Measurements from ENCODE around the gene RTF1. TPM values are rescaled to one million over a fixed set of nuclear protein-coding genes. Genes with fewer than 3 reads are reported as not detected.
A peak's percentile ranks its signal among the peaks of the same experiment; 100 is the strongest.

The RTF1 gene
- 28.6 and 35.9 TPM in 2 replicates for total RNA-seq (2014; rRNA removed; shearing (Covaris generic))
- 46.9 and 59.9 TPM in 2 replicates for total RNA-seq (2022)
- percentile 69 among the genes with signal in this experiment for Bru-seq, nascent RNA
- BruChase-seq, experiment 1, labeled RNA remaining after a 6-hour chase = percentile 75 among the genes with signal in this experiment
- percentile 75 among the genes with signal in this experiment for BruChase-seq, experiment 2, labeled RNA remaining after a 2-hour chase
- long read RNA-seq, full-length matches to known transcripts = 111 of 178 reads
- long read RNA-seq, partial matches to known transcripts = 41 of 178 reads
- long read RNA-seq, other reads (novel, unspliced or antisense) = 26 of 178 reads

DNA sequence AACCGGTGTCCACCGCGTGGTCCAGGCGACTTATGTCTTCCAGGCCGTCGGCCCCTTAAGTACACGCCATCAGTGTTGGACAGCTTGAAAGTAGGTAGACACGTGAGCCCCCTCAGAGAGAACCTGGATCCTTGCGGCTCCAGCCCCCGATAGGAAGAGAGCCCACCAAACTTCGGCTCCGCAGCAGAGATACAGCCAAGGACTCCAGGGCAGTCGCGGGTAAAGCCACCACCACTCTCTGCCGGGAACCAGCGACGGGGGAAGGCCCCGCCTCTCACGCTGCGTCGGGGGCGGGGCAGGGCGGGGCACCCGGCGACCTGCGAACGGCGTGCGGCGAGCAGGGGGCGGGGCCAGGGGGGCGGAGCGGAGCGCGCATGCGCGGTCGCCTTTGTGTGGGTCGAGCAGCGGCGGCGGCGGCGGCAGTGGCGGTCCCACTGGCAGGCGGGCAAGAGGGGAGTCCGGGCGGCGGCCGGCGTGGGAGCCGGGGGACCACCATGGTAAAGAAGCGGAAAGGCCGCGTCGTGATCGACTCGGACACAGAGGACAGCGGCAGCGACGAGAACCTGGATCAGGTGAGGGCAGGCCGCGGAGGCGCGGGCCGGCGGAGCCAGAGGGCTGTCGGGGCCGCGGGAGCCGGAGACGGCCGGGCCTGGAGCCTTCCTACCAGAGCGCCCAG is at the start of gene RTF1:
TSS of gene RTF1 (plus strand) at position 354 of the 676 bp plus-strand sequence. CDS start at position 375, 21 bp downstream.
- Histone ChIP-seq H3K4me1 (ENCODE audit: insufficient read depth, low read length, poor library complexity, severe bottlenecking) (peaks cover 30% of the 10 kb centered on the region), H2AFZ (ENCODE audit: low read length) (peak within 1 kb of the TSS; percentile 80), H3K79me2 (ENCODE audit: insufficient read depth, low read depth, low read length) (peaks cover 61% of the 10 kb centered on the region), H4K20me1 (ENCODE audit: insufficient read depth, low read length) (peaks cover 12% of the 10 kb centered on the region), H3K36me3 (ENCODE audit: insufficient read depth, low read length) (no peaks in the 10 kb centered on the region), H3K4me3 (ENCODE audit: low read depth, low read length, poor library complexity, severe bottlenecking) (peak within 1 kb of the TSS; percentile 79), H3K9me3 (ENCODE audit: low read length) (no peaks in the 10 kb centered on the region), H3K27ac (ENCODE audit: low read depth, low read length, poor library complexity, severe bottlenecking) (peak within 1 kb of the TSS; percentile 22), H3K4me2 (ENCODE audit: low read length) (peak within 1 kb of the TSS; percentile 91), H3K9me2 (ENCODE audit: insufficient read depth, low read length) (no peaks in the 10 kb centered on the region)
- intact Hi-C loops (cut with micrococcal nuclease; ENCODE audit: unreplicated experiment) = loop anchor here (1.0 kb wide), 1 partner anchor 15 kb away; the partner anchor contains the start of gene NDUFAF1
- BruUV-seq (replicated peaks) = no TSS peak
- peak; percentile 92 for DNase-seq (ENCODE audit: low spot score)
- CTCF ChIA-PET (ENCODE audit: unreplicated experiment) = interaction anchor here (0.6 kb wide), 1 partner anchor 9 kb away, joined by 3 read pairs; no protein-coding TSS in a partner anchor
- POLR2A ChIA-PET = interaction anchor here (0.6 to 1.4 kb wide), 2 partner anchors 11 to 15 kb away, joined by 3 to 4 read pairs; no protein-coding TSS in a partner anchor
- TF ChIP-seq, protein P1, sequence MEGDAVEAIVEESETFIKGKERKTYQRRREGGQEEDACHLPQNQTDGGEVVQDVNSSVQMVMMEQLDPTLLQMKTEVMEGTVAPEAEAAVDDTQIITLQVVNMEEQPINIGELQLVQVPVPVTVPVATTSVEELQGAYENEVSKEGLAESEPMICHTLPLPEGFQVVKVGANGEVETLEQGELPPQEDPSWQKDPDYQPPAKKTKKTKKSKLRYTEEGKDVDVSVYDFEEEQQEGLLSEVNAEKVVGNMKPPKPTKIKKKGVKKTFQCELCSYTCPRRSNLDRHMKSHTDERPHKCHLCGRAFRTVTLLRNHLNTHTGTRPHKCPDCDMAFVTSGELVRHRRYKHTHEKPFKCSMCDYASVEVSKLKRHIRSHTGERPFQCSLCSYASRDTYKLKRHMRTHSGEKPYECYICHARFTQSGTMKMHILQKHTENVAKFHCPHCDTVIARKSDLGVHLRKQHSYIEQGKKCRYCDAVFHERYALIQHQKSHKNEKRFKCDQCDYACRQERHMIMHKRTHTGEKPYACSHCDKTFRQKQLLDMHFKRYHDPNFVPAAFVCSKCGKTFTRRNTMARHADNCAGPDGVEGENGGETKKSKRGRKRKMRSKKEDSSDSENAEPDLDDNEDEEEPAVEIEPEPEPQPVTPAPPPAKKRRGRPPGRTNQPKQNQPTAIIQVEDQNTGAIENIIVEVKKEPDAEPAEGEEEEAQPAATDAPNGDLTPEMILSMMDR (conservative IDR thresholded peaks at IDR 0.05; ENCODE audit: low read length) = no peak
- no peak for TF ChIP-seq EZH2phosphoT487 (IDR thresholded peaks at IDR 0.05; ENCODE audit: borderline replicate concordance, low read depth, low read length)

GRCh38 chr15:41367418-41367817 is 49.5 kb upstream of the RTF1 start:
- H3K79me2 ChIP-seq (ENCODE audit: insufficient read depth, low read depth, low read length) = 0 out of 2 replicates have a peak, but pooled peaks cover 4% of the 10 kb centered on the region
- H3K36me3 ChIP-seq (ENCODE audit: insufficient read depth, low read length) = peaks cover 100% of the 10 kb centered on the region
- H3K4me2 ChIP-seq (ENCODE audit: low read length) = no peak overlapping the region
- H2AFZ ChIP-seq (ENCODE audit: low read length) = no peak overlapping the region
- CTCF ChIA-PET (ENCODE audit: unreplicated experiment) = no interaction called here
- no peaks in the 10 kb centered on the region for H3K9me3 ChIP-seq (ENCODE audit: low read length)
- POLR2A ChIA-PET = interaction anchor here (0.6 kb wide), 1 partner anchor 13 kb away, joined by 4 read pairs; no protein-coding TSS in a partner anchor
- intact Hi-C loops (cut with micrococcal nuclease; ENCODE audit: unreplicated experiment) = no loop called here
- no peak for DNase-seq (ENCODE audit: low spot score)
- H3K9me2 ChIP-seq (ENCODE audit: insufficient read depth, low read length) = no peaks in the 10 kb centered on the region
- H3K4me3 ChIP-seq (ENCODE audit: low read depth, low read length, poor library complexity, severe bottlenecking) = no peak overlapping the region
- TF ChIP-seq, protein P1 (conservative IDR thresholded peaks at IDR 0.05; ENCODE audit: low read length) = no peak
- no peak for TF ChIP-seq EZH2phosphoT487 (IDR thresholded peaks at IDR 0.05; ENCODE audit: borderline replicate concordance, low read depth, low read length)
- no TSS peak for BruUV-seq (replicated peaks)
- no peaks in the 10 kb centered on the region for H3K4me1 ChIP-seq (ENCODE audit: insufficient read depth, low read length, poor library complexity, severe bottlenecking)
- no peaks in the 10 kb centered on the region for H4K20me1 ChIP-seq (ENCODE audit: insufficient read depth, low read length)
- no peak overlapping the region for H3K27ac ChIP-seq (ENCODE audit: low read depth, low read length, poor library complexity, severe bottlenecking)
